AG09309 (cell line): ENCODE measurements around the gene EPB41L4B.

ENCODE experiments used
- DNase-seq: peaks from one replicate; pipeline ENCODE4 v3.0.0-alpha.2; 2010; ENCODE audit warnings: low read depth
- H3K4me3 ChIP-seq: 2 replicates; pipeline ENCODE4 v1.5.1; 2011; ENCODE audit warnings: mild to moderate bottlenecking, low read depth, low read length, moderate library complexity; ENCODE audit not compliant: control insufficient read depth
- TF ChIP-seq, protein P1 (sequence below): IDR thresholded peaks from 2 replicates; pipeline ENCODE4 v1.5.1; 2011; ENCODE audit warnings: mild to moderate bottlenecking, low read depth, low read length, inconsistent platforms; ENCODE audit not compliant: insufficient read depth, control insufficient read depth; ENCODE audit errors: missing control alignments

EPB41L4B gene

DNA sequence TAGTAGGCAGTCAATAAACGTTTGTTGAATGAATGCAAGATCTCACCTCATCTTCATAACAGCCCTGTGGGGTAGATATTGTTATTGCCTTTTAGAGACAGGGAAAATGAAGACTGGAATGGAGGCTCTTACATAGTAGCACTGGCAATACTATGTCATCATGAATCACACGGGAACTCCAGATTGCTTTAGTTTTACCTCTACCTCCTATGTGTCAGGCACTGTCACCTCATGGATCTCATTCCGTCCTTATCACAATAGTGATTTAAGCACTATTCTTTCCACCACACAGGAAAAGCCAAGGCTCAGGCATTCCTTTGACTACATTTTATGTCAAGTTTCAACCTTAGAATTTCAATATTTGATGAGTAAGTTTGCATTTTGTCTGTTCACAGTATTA, 2.9 kb upstream of the EPB41L4B start:
- no peak overlapping the region for H3K4me3 ChIP-seq
- DNase-seq = no peak

DNA sequence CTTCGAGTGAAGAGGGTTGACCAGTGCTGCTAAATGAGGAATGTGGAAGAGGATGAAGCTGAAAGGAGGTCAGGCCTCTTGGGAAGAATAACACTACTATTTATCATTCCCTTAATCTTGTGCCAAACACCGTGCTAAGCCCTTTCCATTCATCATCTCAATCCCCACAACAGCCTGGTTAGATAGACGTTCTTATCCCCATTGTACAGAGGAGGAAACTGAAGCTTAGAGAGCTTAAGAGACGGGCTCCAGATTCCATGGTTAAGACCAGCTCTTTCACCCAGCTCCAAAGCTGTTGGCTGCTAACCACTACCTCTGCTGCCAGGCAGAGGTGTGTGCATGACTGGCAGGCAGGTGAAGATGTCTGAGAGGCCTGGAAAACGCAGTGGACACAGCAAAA, 868 bp upstream of the EPB41L4B start:
- H3K4me3 ChIP-seq = no peak overlapping the region
- DNase-seq = no peak

More for the DNA sequence above, 2.9 kb upstream of the EPB41L4B start:
- TF ChIP-seq, protein P1, sequence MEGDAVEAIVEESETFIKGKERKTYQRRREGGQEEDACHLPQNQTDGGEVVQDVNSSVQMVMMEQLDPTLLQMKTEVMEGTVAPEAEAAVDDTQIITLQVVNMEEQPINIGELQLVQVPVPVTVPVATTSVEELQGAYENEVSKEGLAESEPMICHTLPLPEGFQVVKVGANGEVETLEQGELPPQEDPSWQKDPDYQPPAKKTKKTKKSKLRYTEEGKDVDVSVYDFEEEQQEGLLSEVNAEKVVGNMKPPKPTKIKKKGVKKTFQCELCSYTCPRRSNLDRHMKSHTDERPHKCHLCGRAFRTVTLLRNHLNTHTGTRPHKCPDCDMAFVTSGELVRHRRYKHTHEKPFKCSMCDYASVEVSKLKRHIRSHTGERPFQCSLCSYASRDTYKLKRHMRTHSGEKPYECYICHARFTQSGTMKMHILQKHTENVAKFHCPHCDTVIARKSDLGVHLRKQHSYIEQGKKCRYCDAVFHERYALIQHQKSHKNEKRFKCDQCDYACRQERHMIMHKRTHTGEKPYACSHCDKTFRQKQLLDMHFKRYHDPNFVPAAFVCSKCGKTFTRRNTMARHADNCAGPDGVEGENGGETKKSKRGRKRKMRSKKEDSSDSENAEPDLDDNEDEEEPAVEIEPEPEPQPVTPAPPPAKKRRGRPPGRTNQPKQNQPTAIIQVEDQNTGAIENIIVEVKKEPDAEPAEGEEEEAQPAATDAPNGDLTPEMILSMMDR = no peak

DNA sequence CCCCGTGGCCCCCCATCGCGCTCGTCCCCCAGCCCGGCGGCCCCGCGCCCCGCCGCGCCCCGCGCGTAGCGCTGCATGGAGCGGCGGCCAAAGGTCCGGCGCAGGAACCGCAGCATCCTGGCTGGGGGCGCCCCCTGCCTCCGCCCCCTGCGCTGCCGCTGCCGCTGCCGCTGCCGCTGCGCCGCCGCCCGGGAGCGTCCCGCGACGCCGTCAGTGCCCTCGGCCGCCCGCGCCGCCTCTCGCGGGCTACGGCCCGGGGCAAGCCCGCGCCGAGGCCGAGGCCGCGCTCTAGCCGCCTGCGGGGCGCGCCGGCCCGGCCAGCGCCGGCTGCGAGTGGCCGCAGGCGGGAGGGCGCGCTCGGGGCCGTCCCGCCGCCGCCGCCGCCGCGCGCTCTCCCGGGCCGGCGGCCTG, 523 bp downstream of the EPB41L4B start:
- peak overlapping the region; percentile 28; the same call in 1 of the 2 replicates for H3K4me3 ChIP-seq
- TF ChIP-seq, protein P1 = no peak
- DNase-seq = no peak

More for the DNA sequence above, 868 bp upstream of the EPB41L4B start:
- TF ChIP-seq, protein P1 = no peak

DNA sequence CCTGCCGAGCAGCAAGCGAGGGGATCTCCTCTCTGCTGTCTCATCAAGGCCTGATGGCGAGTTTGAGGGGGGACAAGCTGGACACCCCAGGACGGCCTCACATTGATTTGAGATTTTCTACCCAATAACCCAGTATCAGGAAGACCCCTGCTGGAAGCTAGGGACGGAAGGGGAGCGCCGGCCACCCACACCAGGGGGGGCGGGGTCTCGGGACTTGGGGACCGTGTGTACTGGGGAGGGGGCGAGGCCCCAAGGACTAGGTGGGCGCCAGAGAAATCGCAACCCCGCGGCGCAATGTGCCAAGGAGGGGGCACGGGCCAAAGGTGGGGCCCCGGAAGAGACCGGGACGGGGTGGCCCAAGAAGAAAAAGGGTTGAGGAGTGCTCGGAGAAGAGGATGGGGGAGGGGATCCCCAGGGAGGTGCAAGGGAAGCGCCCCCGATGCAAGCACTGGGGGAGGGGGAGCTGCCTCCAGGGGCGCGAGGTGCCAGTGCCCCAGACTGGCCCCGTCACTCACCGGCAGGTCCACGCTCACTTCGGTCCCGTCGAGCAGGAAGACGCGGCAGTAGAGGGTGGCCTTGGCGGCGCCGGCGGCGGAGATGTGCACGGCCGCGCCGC, 1.1 kb downstream of the EPB41L4B start:
- peak overlapping the region; percentile 27 for H3K4me3 ChIP-seq
- no peak for DNase-seq

DNA sequence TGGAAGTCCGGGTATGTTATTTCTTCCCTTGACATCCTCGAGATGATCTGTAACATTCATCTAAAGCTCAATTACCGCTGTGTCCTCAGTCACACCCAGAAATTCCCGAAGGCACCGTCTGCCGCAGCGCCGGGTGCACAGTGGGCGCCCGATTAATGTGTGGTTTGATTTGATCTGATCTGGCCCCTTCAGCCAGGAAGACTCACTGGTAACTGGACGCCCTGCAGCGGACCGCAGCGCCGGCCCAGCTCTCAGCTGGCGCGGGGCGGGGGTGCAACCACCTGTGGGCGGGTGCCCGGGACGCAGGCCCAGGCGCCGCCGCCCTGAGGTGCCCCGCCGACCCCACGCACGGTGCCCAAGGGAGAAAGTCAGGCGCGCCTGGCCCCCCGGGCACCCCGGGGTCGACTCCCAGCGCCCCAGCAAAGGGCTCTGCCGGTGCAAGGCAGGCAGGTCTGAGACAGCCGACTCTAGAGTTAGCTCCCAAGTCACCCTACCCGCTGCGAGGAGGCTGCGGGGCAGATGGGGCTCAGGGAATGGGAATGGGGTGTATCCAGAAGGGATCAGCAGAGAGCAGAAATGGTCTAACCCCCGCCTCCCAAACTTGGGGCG, 1.7 kb downstream of the EPB41L4B start:
- no peak for DNase-seq
- no peak overlapping the region for H3K4me3 ChIP-seq
- TF ChIP-seq, protein P1 = no peak

More for the DNA sequence above, 1.1 kb downstream of the EPB41L4B start:
- TF ChIP-seq, protein P1 = no peak

DNA sequence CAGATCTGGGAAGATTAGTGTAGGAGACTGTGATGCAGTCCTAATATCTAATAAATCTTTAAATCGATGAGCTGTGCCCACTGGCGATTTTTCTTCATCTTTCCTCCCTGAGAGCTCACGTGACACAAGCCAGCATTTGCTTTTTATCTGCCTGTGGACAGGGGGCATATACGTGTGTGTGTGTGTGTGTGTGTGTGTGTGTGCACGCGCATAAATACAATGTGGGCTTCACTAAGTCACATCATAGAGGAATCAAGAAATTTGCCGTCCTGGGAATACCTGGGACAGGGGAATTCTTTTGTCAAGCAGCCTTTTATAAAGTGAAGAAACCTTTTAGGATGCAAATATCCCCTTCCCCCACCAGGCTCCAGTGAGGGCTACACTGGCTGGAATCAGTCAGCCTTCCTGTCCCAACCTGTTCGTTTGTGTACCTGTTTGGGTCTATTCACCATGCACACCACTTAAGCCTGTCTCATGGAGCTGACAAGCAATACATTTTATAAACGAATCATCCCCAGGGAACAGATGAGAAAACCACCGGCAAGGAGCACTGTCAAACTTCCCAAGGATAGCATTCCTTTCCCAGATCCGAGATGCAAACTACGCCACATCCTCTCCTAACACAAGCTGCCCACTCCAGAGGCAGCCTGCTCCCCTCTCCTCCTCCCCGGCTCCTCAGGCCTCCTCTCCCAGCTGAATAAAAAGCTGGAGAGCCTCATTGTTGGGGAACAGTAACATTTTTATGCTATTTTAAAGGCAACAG, 2.7 kb downstream of the EPB41L4B start:
- DNase-seq = no peak
- H3K4me3 ChIP-seq = no peak overlapping the region
- TF ChIP-seq, protein P1 = no peak
